H54 (cell line): ENCODE data around the gene TASL.

Experiments used
- DNase-seq: peaks from one replicate; pipeline ENCODE4 v3.0.0; 2011; ENCODE audit warnings: low spot score, mixed read lengths; ENCODE audit not compliant: insufficient read length
- FAIRE-seq: peaks from 3 replicates; lab custom pipeline; 2011; peaks lifted over from hg19 to GRCh38; lab: Jason Lieb, UNC
- POLR2A ChIP-seq: IDR thresholded peaks from 2 replicates; pipeline ENCODE4 v1.6.1; 2011; ENCODE audit warnings: low read depth, mild to moderate bottlenecking, low read length

The TASL gene

GRCh38 chrX:30538271-30538670 is 39.3 kb downstream of the TASL start:
- FAIRE-seq (no peak), DNase-seq (no peak)
- no peak for TF ChIP-seq POLR2A

- DNase-seq (no peak), FAIRE-seq (no peak)
- TF ChIP-seq POLR2A: no peak
Observed at GRCh38 chrX:30533835-30534234, 43.7 kb downstream of the TASL start.

DNA sequence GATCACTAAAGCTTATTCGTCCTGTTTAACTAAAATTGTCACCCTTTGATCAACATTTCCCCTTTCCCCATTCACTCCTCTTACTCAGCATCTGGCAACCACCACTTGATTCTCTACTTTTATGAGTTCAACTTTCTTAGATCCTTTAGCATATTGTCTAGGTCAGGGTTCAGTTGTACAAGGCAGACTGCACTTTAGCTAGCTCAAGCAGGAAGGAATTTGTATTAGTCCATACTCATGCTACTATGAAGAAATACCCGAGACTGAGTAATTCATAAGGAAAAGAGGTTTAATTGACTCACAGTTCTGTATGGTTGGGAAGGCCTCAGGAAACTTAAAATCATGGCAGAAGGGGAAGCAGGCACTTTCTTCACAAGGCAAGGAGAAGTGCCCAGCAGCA is 44.3 kb downstream of the TASL start:
- TF ChIP-seq POLR2A: no peak
- FAIRE-seq (no peak), DNase-seq (no peak)

GRCh38 chrX:30530606-30531005 is 47.0 kb downstream of the TASL start:
- no peak for DNase-seq
- no peak for TF ChIP-seq POLR2A
- no peak for FAIRE-seq

GRCh38 chrX:30525732-30526131 is 51.8 kb downstream of the TASL start:
- TF ChIP-seq POLR2A: no peak
- no peak for FAIRE-seq

GRCh38 chrX:30521440-30522182 is 56.0 kb downstream of the TASL start:
- no peak for TF ChIP-seq POLR2A
- FAIRE-seq (no peak), DNase-seq (peak; percentile 9)

More at GRCh38 chrX:30525732-30526131, 51.8 kb downstream of the TASL start:
- no peak for DNase-seq

- DNase-seq (no peak), FAIRE-seq (no peak)
- TF ChIP-seq POLR2A: no peak
Observed at GRCh38 chrX:30513284-30513683, 64.3 kb downstream of the TASL start.
